ENCODE data around the gene CFAP92. TPM values are rescaled to one million over a fixed set of nuclear protein-coding genes. Genes with fewer than 3 reads are reported as not detected.

CFAP92 gene
- total RNA-seq, 1 donor from 2014 or later: under 0.01 TPM

GRCh38 chr3:129023909-129024308 lies 30.0 kb upstream of the CFAP92 start:
- FAIRE-seq: no peak
- peak; percentile 43 for TF ChIP-seq CTCF (IDR thresholded peaks at IDR 0.05; ENCODE audit: insufficient read depth, low read length, severe bottlenecking)
- H3K27me3 ChIP-seq (ENCODE audit: control insufficient read depth, insufficient read depth, low read length): peaks cover 1% of the 10 kb centered on the region
- no peak overlapping the region for H3K4me3 ChIP-seq (ENCODE audit: low read depth, low read length)
- DNase-seq (ENCODE audit: low read depth): peak; percentile 35
- no peaks in the 10 kb centered on the region for H3K36me3 ChIP-seq (ENCODE audit: control insufficient read depth, insufficient read depth, low read length)

GRCh38 chr3:129023008-129023358 lies 29.1 kb upstream of the CFAP92 start:
- Histone ChIP-seq H3K4me3 (ENCODE audit: low read depth, low read length) (no peak overlapping the region), H3K27me3 (ENCODE audit: control insufficient read depth, insufficient read depth, low read length) (peaks cover 1% of the 10 kb centered on the region), H3K36me3 (ENCODE audit: control insufficient read depth, insufficient read depth, low read length) (no peaks in the 10 kb centered on the region)
- TF ChIP-seq CTCF (IDR thresholded peaks at IDR 0.05; ENCODE audit: insufficient read depth, low read length, severe bottlenecking): no peak
- DNase-seq (ENCODE audit: low read depth) (no peak), FAIRE-seq (no peak)

GRCh38 chr3:129022114-129023007 lies 28.5 kb upstream of the CFAP92 start:
- H3K4me3 ChIP-seq (ENCODE audit: low read depth, low read length): no peak overlapping the region
- TF ChIP-seq CTCF (IDR thresholded peaks at IDR 0.05; ENCODE audit: insufficient read depth, low read length, severe bottlenecking): no peak
- DNase-seq (ENCODE audit: low read depth) (no peak), FAIRE-seq (no peak)
- no peaks in the 10 kb centered on the region for H3K36me3 ChIP-seq (ENCODE audit: control insufficient read depth, insufficient read depth, low read length)
- H3K27me3 ChIP-seq (ENCODE audit: control insufficient read depth, insufficient read depth, low read length): peaks cover 1% of the 10 kb centered on the region

- no peak for TF ChIP-seq CTCF (IDR thresholded peaks at IDR 0.05; ENCODE audit: insufficient read depth, low read length, severe bottlenecking)
- FAIRE-seq (no peak), DNase-seq (ENCODE audit: low read depth) (no peak)
- Histone ChIP-seq H3K4me3 (ENCODE audit: low read depth, low read length) (no peak overlapping the region), H3K27me3 (ENCODE audit: control insufficient read depth, insufficient read depth, low read length) (peaks cover 1% of the 10 kb centered on the region), H3K36me3 (ENCODE audit: control insufficient read depth, insufficient read depth, low read length) (no peaks in the 10 kb centered on the region)
These were observed 27.3 kb upstream of the CFAP92 start for GRCh38 chr3:129021140-129021551.

- DNase-seq (ENCODE audit: low read depth) (no peak), FAIRE-seq (no peak)
- peaks cover 1% of the 10 kb centered on the region for H3K27me3 ChIP-seq (ENCODE audit: control insufficient read depth, insufficient read depth, low read length)
- H3K36me3 ChIP-seq (ENCODE audit: control insufficient read depth, insufficient read depth, low read length): no peaks in the 10 kb centered on the region
- TF ChIP-seq CTCF (IDR thresholded peaks at IDR 0.05; ENCODE audit: insufficient read depth, low read length, severe bottlenecking): no peak
- no peak overlapping the region for H3K4me3 ChIP-seq (ENCODE audit: low read depth, low read length)
These were observed 26.8 kb upstream of the CFAP92 start for GRCh38 chr3:129020691-129021090.

All from bronchial epithelial cell (primary cell).